Lower leg skin (tissue), 3 donors: Measurements from ENCODE around the gene YTHDC1.
"Not testable (repeated sequence)": the region's sequence is repeated elsewhere in the genome, so short reads cannot be mapped to it uniquely, and the experiment has no call there.

Experiments used
- CTCF ChIP-seq, 3 donors: fragments of 450-650 bp; IDR thresholded peaks; one replicate each; pipeline ENCODE4 v1.5.1; 2016; ENCODE audit warnings: antibody characterized with exemption in 3 of 3, mild to moderate bottlenecking in 3 of 3, moderate library complexity in 2 of 3
- POLR2A ChIP-seq, 2 donors: fragments of 450-650 bp; IDR thresholded peaks; one replicate each; pipeline ENCODE4 v1.6.1; 2016 to 2017; ENCODE audit warnings: antibody characterized with exemption in 2 of 2, mild to moderate bottlenecking in 1 of 2, moderate library complexity in 1 of 2

DNA sequence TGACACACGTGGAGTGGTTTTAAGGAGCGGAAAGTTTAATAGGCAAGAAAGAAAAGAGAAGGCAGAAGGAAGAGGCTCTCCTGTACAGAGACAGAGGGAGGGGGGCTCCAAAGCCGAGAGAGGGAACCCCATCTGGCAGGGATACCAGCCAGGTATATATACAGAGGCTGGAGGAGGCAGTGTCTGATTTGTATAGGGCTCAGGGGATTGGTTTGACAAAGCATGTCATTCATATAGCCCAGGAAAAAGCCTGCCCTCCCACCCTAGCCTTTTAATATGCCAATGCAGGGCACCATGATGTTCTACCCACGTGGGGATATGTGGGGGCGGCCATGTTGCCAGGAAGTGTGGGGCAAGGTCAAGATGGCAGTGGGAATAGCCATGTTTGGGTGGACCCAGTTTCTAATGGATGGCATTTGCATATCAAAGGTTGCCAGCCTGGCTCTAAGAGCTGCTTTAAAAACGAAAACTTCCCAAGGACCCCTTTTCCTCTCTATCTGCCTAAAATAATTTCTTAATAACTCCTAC is 39.6 kb upstream of the YTHDC1 start:
- TF ChIP-seq CTCF, POLR2A (IDR thresholded peaks at IDR 0.05): not testable (repeated sequence)
